ENCODE results near the gene URB2.

- TF ChIP-seq, protein P1, sequence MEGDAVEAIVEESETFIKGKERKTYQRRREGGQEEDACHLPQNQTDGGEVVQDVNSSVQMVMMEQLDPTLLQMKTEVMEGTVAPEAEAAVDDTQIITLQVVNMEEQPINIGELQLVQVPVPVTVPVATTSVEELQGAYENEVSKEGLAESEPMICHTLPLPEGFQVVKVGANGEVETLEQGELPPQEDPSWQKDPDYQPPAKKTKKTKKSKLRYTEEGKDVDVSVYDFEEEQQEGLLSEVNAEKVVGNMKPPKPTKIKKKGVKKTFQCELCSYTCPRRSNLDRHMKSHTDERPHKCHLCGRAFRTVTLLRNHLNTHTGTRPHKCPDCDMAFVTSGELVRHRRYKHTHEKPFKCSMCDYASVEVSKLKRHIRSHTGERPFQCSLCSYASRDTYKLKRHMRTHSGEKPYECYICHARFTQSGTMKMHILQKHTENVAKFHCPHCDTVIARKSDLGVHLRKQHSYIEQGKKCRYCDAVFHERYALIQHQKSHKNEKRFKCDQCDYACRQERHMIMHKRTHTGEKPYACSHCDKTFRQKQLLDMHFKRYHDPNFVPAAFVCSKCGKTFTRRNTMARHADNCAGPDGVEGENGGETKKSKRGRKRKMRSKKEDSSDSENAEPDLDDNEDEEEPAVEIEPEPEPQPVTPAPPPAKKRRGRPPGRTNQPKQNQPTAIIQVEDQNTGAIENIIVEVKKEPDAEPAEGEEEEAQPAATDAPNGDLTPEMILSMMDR (IDR thresholded peaks at IDR 0.05) = no peak
- TF ChIP-seq EZH2 (IDR thresholded peaks at IDR 0.05; ENCODE audit: borderline replicate concordance, insufficient read depth, low read depth, low read length, poor library complexity, severe bottlenecking) = no peak
These were observed 11.3 kb upstream of the URB2 start for GRCh38 chr1:229614701-229615100.
